ENCODE results near the gene MEX3D. TPM values are rescaled to one million over a fixed set of nuclear protein-coding genes. Genes with fewer than 3 reads are reported as not detected.

MEX3D gene
- polyA plus RNA-seq (2012; ENCODE audit: insufficient read length, low read depth), result 27.3 TPM

DNA sequence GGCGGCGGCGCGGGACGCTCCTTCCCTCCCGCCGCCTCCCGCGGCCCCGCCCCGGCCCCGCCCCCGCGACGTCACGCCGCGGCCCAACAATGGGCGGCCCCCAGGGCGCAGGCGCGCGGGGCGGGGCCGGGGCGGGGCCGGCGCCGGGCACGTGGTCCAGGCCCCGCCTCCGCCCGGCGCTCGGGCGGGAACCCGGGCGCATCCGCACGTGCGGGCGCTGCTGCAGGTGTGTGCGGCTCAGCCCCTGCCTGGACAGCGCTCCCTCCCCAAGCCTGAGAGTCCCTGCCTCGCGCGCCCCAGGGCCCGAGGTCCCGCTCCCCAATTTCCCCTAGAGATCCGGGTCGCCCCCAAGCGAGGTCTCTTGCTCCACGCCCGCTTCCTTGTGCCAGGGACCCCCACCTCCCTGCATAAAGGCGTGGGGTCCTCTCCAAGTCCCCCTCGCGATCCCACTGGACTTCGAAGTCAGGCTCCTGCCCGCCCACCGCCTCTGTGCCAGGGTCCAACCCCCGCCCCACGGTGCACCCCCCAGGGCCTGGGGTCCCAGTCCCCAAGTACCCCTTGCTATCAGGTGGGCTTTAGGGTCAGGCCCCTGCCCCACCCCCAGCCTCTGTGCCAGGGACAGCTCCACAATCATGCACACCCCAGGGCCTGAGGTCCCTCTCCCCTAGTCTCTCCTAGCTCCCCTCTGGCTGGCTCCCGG, at the start of gene MEX3D:
TSS of gene MEX3D (minus strand) at position 6 of the 700 bp plus-strand sequence. CDS start 267 bp downstream, outside the sequence.
- TF ChIP-seq POLR2AphosphoS5 (IDR thresholded peaks at IDR 0.05; ENCODE audit: low read depth, low read length), result no peak
- TF ChIP-seq SIN3A (IDR thresholded peaks at IDR 0.05; ENCODE audit: borderline replicate concordance, insufficient read depth, low read length), result no peak
- no peak for TF ChIP-seq TAF1 (IDR thresholded peaks at IDR 0.05; ENCODE audit: borderline replicate concordance, insufficient read depth, low read length)
- TF ChIP-seq, protein P1, sequence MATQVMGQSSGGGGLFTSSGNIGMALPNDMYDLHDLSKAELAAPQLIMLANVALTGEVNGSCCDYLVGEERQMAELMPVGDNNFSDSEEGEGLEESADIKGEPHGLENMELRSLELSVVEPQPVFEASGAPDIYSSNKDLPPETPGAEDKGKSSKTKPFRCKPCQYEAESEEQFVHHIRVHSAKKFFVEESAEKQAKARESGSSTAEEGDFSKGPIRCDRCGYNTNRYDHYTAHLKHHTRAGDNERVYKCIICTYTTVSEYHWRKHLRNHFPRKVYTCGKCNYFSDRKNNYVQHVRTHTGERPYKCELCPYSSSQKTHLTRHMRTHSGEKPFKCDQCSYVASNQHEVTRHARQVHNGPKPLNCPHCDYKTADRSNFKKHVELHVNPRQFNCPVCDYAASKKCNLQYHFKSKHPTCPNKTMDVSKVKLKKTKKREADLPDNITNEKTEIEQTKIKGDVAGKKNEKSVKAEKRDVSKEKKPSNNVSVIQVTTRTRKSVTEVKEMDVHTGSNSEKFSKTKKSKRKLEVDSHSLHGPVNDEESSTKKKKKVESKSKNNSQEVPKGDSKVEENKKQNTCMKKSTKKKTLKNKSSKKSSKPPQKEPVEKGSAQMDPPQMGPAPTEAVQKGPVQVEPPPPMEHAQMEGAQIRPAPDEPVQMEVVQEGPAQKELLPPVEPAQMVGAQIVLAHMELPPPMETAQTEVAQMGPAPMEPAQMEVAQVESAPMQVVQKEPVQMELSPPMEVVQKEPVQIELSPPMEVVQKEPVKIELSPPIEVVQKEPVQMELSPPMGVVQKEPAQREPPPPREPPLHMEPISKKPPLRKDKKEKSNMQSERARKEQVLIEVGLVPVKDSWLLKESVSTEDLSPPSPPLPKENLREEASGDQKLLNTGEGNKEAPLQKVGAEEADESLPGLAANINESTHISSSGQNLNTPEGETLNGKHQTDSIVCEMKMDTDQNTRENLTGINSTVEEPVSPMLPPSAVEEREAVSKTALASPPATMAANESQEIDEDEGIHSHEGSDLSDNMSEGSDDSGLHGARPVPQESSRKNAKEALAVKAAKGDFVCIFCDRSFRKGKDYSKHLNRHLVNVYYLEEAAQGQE (IDR thresholded peaks at IDR 0.05; ENCODE audit: insufficient read depth in 1 of 2, low read depth in 2 of 2, low read length in 2 of 2), result no peak; a peak in 1 of 4 replicates
- TF ChIP-seq FOXP2 (optimal IDR thresholded peaks at IDR 0.05; ENCODE audit: borderline replicate concordance, extremely low read depth, extremely low read length, insufficient read depth), result peak; percentile 65

DNA sequence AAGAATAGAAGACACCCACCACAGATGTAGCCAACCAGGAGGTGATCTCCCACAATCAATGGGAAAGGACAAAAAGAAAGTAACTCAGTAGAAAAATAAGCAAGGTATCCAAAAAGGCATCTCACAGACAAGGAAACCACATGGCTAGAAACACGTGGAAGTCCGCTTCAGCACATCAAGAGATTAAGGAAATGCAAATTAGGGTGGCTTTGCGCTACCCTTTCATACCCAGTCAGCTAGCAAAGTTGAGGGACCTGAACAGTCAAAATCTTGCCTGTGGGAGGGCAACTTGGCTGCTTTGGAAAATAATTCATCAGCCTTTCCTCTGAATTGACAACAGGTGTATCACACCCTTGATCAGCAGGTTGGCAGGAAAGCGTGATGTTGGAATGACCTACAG, 48.8 kb upstream of the MEX3D start:
- TF ChIP-seq TAF1 (IDR thresholded peaks at IDR 0.05; ENCODE audit: borderline replicate concordance, insufficient read depth, low read length), result no peak
- no peak for TF ChIP-seq FOXP2 (optimal IDR thresholded peaks at IDR 0.05; ENCODE audit: borderline replicate concordance, extremely low read depth, extremely low read length, insufficient read depth)
- TF ChIP-seq SIN3A (IDR thresholded peaks at IDR 0.05; ENCODE audit: borderline replicate concordance, insufficient read depth, low read length), result no peak
- TF ChIP-seq, protein P1 (IDR thresholded peaks at IDR 0.05; ENCODE audit: insufficient read depth in 1 of 2, low read depth in 2 of 2, low read length in 2 of 2), result no peak
- TF ChIP-seq POLR2AphosphoS5 (IDR thresholded peaks at IDR 0.05; ENCODE audit: low read depth, low read length), result no peak

DNA sequence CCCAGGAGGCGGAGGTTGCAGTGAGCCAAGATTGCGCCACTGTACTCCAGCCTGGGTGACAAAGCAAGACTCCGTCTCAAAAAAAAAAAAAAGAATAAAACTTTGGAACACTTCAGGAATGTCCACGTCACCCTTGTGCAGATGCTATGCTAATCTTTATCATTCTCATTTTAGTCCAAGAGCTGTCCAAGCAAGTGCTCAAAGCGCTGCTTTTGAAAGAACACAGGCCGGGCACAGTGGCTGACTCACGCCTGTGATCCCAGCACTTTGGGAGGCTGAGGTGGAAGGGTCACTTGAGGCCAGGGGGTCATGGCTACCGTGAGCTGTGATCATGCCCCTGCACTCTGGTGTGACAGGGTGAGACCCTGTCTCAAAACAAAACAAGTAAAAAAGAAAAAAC, 48.3 kb upstream of the MEX3D start:
- TF ChIP-seq POLR2AphosphoS5 (IDR thresholded peaks at IDR 0.05; ENCODE audit: low read depth, low read length), result no peak
- no peak for TF ChIP-seq TAF1 (IDR thresholded peaks at IDR 0.05; ENCODE audit: borderline replicate concordance, insufficient read depth, low read length)
- TF ChIP-seq, protein P1 (IDR thresholded peaks at IDR 0.05; ENCODE audit: insufficient read depth in 1 of 2, low read depth in 2 of 2, low read length in 2 of 2), result no peak
- TF ChIP-seq FOXP2 (optimal IDR thresholded peaks at IDR 0.05; ENCODE audit: borderline replicate concordance, extremely low read depth, extremely low read length, insufficient read depth), result no peak
- no peak for TF ChIP-seq SIN3A (IDR thresholded peaks at IDR 0.05; ENCODE audit: borderline replicate concordance, insufficient read depth, low read length)

DNA sequence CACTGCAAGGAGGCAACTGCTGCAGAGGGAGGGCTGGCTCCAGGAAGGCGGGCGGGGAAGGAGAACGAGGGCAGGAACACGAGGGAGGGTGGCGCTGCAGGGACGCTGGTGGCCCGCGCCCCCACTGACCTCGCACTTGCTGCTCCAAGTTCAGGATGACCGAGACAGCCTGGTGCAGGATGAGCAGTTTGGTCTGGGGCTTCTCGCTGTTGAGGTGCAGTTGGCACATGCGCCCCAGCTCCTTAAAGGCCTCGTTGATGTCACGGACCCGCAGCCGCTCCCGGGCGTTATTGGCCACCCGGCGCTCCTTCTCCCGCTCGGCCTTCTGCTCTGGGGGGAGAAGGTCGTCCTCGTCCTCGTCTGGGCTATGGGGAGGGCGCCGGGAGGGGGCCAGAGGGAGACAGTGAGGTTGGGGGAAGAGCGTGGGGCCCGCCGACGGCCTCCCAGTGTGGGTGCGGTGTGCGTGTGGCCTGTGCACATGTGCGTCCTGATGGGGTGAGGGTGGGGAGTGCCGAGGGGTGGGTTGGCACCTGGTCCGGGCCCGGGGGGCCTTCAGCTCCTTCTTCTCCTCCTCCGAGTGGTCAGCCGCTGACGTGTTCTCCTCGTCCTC, 47.1 kb upstream of the MEX3D start:
- TF ChIP-seq FOXP2 (optimal IDR thresholded peaks at IDR 0.05; ENCODE audit: borderline replicate concordance, extremely low read depth, extremely low read length, insufficient read depth) (no peak), SIN3A (IDR thresholded peaks at IDR 0.05; ENCODE audit: borderline replicate concordance, insufficient read depth, low read length) (no peak), TAF1 (IDR thresholded peaks at IDR 0.05; ENCODE audit: borderline replicate concordance, insufficient read depth, low read length) (no peak), POLR2AphosphoS5 (IDR thresholded peaks at IDR 0.05; ENCODE audit: low read depth, low read length) (no peak)
- TF ChIP-seq, protein P1 (IDR thresholded peaks at IDR 0.05; ENCODE audit: insufficient read depth in 1 of 2, low read depth in 2 of 2, low read length in 2 of 2), result no peak

Measured in PFSK-1 (cell line).